Fibroblast of the conjunctiva (primary cell): ENCODE data around the gene GDPGP1.
"Not testable (repeated sequence)": the region's sequence is repeated elsewhere in the genome, so short reads cannot be mapped to it uniquely, and the experiment has no call there.

Experiments
- DNase-seq: peaks from one replicate; pipeline ENCODE4 v3.0.0-alpha.2; 2010; ENCODE audit warnings: low read depth

Gene GDPGP1

GRCh38 chr15:90261811-90262210 lies 27.8 kb downstream of the GDPGP1 start:
- no peak for DNase-seq

- DNase-seq: no peak
Measured at GRCh38 chr15:90262426-90262825, 28.4 kb downstream of the GDPGP1 start.

GRCh38 chr15:90264671-90265070 lies 30.7 kb downstream of the GDPGP1 start:
- DNase-seq: no peak

GRCh38 chr15:90265271-90266060 lies 31.5 kb downstream of the GDPGP1 start, which contains the start of gene NGRN:
Gene NGRN, plus strand, starts transcription at chr15:90265672. Its CDS starts 41 bp downstream, at chr15:90265713.
- peak; percentile 80 for DNase-seq

- no peak for DNase-seq
Measured at GRCh38 chr15:90266061-90266431, 32.0 kb downstream of the GDPGP1 start.

- no peak for DNase-seq
Measured at GRCh38 chr15:90266485-90266884, 32.5 kb downstream of the GDPGP1 start.

GRCh38 chr15:90268415-90268814 lies 34.4 kb downstream of the GDPGP1 start:
- DNase-seq: no peak

GRCh38 chr15:90270502-90271150 lies 36.6 kb downstream of the GDPGP1 start:
- DNase-seq: no peak

- no peak for DNase-seq
Measured at GRCh38 chr15:90271459-90272166, 37.6 kb downstream of the GDPGP1 start.

GRCh38 chr15:90278467-90278866 lies 44.5 kb downstream of the GDPGP1 start:
- not testable (repeated sequence) for DNase-seq

- not testable (repeated sequence) for DNase-seq
Measured at GRCh38 chr15:90280743-90281142, 46.7 kb downstream of the GDPGP1 start.

- not testable (repeated sequence) for DNase-seq
Measured at GRCh38 chr15:90281637-90282036, 47.6 kb downstream of the GDPGP1 start.

GRCh38 chr15:90286678-90287077 lies 52.7 kb downstream of the GDPGP1 start:
- DNase-seq: peak; percentile 32

- no peak for DNase-seq
Measured at GRCh38 chr15:90287101-90287500, 53.1 kb downstream of the GDPGP1 start.

GRCh38 chr15:90287946-90288345 lies 53.9 kb downstream of the GDPGP1 start:
- no peak for DNase-seq

- DNase-seq: no peak
Measured at GRCh38 chr15:90291679-90292356, 57.8 kb downstream of the GDPGP1 start.

- DNase-seq: not testable (repeated sequence)
Measured at GRCh38 chr15:90293040-90293810, 59.2 kb downstream of the GDPGP1 start.

GRCh38 chr15:90294159-90294558 lies 60.1 kb downstream of the GDPGP1 start:
- no peak for DNase-seq

GRCh38 chr15:90294601-90295269 lies 60.7 kb downstream of the GDPGP1 start:
- no peak for DNase-seq

- no peak for DNase-seq
Measured at GRCh38 chr15:90295270-90295648, 61.2 kb downstream of the GDPGP1 start.
